ENCODE results near the gene DNAAF2.
"Not testable (repeated sequence)": the region's sequence is repeated elsewhere in the genome, so short reads cannot be mapped to it uniquely, and the experiment has no call there.

- TF ChIP-seq CTCF, POLR2AphosphoS5, POLR2A (IDR thresholded peaks at IDR 0.05): not testable (repeated sequence)
These were observed 22.5 kb upstream of the DNAAF2 start for GRCh38 chr14:49657500-49657899.

Data from upper lobe of left lung (tissue), 4 donors.